UCSD-AML1 (cell line): Measurements from ENCODE around the gene TWIST2.

ENCODE experiments used
- DNase-seq: peaks from one replicate; lab custom pipeline; 2025; ENCODE audit not compliant: unreplicated experiment; lab: John Stamatoyannopoulos, UW

Gene TWIST2

GRCh38 chr2:238847841-238848690 lies at the start of gene TWIST2:
TSS of gene TWIST2 (plus strand) at chr2:238848085. CDS start at chr2:238848216, 131 bp downstream.
- DNase-seq: no peak

GRCh38 chr2:238801791-238802190 lies 46.1 kb upstream of the TWIST2 start:
- no peak for DNase-seq

DNA sequence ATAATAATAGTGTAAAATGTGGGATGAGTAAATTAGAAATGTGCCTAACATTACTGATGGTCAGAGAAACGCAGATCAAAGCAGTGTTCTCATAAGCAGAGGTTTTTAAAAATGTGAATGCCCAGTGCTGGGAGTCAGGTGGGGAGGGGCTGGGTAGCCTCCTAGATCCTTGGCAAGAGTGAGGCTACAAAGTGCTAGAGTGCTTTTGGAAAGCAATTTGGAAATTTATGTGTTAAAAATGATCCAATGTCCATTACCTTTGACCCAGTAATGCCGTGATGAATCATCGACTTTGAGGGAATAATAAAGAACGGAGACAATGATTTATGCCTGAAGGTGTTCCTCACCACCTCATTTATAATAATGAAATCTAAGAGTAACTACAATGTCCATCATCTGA lies 44.9 kb upstream of the TWIST2 start:
- DNase-seq: no peak

- no peak for DNase-seq
These were observed 43.7 kb upstream of the TWIST2 start for GRCh38 chr2:238803996-238804870.

DNA sequence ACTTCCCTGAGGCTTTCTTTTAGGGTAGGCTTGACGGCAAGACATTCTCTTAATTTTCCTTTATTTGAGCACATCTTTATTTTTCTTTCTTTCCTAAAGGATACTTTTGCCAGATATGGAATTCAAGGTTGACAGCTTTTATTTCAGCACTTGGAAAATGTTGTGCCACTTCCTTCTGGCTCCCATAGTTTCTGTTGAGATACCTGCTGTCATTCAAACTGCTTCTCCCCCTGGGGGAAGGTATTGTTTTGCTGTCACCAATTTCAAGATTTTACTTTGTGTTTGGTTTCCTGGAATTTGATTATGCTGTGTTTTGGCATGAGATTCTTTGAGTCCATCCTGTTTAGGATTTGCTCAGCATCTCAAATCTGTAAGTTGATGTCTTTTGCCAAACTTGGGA lies 39.1 kb upstream of the TWIST2 start:
- DNase-seq: no peak

DNA sequence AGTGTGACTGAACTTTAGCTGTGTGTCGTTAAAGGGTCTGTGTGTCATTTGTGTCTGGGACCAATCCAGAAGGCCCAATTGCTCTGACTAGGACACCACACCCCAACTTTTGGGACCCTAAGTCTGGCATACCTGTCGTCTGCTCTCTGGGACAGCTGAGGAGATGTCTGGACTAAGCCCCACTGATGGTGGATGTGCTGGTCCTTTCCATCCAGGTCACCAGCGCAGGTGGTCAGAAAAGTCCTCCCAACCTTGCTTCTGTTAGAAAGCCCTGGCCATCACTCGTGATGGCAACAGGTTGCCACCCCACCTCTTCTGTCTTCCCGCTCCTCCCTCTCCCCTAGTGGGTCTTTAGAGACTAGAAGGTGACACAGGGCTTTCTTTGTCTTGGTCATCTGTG lies 37.6 kb upstream of the TWIST2 start:
- no peak for DNase-seq

DNA sequence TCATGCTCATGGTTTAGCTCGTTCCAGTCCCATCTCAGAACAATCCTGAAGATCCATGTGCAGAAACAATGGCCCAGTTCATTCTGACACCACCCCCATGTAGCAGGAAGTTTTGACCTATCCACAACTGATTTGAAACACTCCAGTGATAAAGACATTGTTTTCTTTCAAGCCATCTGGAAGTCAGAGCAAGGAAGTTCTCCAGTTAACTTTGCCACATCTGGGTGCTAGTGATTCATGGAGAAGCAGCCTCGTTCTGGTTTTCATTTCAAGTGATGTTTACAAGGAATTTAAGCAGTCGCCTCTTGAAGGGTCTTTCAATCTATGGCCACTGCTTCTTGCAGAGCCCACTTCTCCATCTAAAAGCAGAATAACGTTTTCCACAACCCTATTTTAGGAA lies 36.6 kb upstream of the TWIST2 start:
- DNase-seq: no peak

GRCh38 chr2:238811759-238812158 lies 36.1 kb upstream of the TWIST2 start:
- DNase-seq: no peak

- DNase-seq: no peak
These were observed 34.8 kb upstream of the TWIST2 start for GRCh38 chr2:238813109-238813508.

DNA sequence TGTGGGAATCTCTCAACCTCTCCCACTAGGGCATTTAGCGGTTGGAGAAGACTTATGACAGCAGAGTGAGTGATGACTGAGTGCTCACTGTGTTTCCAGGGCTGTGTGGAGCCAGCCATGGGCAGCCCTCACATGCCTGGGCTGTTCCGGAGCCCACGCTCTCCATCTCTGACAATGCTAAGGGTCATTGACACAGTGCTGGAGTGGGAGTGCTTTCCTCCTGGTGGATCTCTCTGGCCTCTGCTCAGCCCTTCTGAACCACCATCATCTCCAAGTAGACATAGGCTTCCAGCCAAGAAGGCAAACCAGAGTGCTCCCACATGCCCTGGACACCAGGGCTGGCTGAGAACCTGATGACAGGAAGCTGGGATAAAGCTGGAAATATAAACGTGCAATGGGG lies 33.1 kb upstream of the TWIST2 start:
- DNase-seq: no peak

- DNase-seq: no peak
These were observed 31.6 kb upstream of the TWIST2 start for GRCh38 chr2:238816291-238816690.

GRCh38 chr2:238817382-238817781 lies 30.5 kb upstream of the TWIST2 start:
- DNase-seq: no peak

- no peak for DNase-seq
These were observed 30.0 kb upstream of the TWIST2 start for GRCh38 chr2:238817891-238818290.

- DNase-seq: no peak
These were observed 29.3 kb upstream of the TWIST2 start for GRCh38 chr2:238818561-238818960.

DNA sequence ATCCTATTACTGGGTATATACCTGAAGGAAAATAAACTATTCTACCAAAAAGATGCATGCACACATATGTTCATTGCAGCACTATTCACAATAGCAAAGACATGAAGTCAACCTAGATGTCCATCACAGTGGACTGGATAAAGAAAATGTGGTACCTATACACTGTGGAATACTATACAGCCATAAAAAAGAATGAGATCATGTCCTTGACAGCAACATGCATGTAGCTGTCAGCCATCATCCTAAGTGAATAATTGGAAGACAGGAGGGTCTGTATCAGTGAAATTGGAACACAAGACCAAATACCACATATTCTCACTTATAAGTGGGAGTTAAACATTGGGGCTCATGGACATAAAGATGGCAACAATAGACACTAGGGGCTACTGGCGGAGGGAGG lies 27.7 kb upstream of the TWIST2 start:
- no peak for DNase-seq

- no peak for DNase-seq
These were observed 27.0 kb upstream of the TWIST2 start for GRCh38 chr2:238820916-238821315.

- DNase-seq: no peak
These were observed 26.5 kb upstream of the TWIST2 start for GRCh38 chr2:238821391-238821790.

DNA sequence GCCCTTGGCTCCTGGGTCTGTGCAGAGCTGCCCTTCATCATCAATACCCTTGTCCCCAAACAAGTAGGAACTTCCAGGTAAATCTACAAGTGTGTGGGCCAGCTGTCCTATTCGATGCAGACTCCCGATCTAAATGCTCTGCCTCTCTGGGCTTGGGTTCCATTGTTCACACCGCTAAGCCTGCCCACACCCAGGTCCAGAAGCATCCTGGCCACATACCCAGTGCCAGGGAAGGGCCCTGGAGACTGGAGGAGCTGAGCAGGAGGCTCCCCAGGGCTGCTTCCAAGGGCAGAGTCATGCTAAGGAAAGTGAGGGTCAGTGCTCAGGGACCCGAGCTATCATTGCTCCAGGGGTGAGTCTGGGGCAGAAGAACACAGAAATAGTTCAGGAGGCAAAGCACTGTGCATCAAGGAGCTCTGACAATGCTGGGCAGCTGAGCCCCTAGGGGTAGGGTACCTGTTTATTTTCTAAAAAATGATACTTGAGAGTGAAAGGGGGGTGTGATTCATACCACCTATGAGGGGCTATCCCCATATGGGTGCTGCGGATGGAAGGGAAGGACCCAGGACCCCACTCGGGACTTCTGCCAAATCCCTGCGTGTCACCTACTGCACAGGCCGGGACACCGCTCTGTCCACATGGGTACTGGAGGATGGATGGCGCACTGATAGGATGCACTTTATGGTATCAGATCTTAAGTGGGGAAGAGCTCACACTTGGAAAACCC lies 25.8 kb upstream of the TWIST2 start:
- no peak for DNase-seq

GRCh38 chr2:238822955-238823354 lies 24.9 kb upstream of the TWIST2 start:
- no peak for DNase-seq

DNA sequence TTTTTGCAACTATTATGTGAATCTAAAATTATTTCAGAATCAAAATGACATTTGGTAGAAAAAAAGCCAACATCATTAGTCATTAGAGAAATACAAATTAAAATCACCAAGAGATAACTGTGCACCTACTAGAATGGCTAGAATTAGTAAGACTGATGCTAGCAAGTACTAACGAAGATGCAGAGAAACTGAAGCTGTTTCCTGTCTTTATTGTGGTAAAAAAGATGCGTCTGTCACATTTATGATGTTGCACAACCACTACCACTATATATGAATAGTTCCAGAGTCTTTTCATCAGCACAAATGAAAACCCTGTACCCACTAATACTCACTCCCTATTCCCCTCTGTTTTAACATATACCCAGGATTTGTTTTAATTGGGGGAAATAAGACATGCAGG lies 16.7 kb upstream of the TWIST2 start:
- no peak for DNase-seq

DNA sequence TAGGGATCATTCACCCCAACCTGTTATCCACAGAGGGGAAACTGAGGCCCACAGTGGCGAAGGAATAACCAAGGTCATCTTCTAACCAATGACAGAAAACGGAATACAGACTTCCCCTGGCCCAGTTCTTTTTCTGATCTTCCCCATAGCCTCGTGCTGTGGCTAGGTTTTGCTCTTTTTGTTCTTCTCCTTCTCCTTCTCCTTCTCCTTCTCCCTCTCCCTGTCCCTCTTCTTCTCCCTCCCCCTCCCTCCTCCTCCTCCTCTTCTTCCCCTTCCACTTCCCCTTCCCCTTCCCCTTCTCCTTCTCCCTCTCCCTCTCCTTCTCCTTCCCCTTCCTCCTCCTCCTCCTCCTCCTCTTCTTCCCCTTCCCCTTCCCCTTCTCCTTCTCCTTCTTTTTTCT lies 12.9 kb upstream of the TWIST2 start:
- no peak for DNase-seq
